Posterior vena cava (tissue), 2 donors: ENCODE measurements around the gene LMNB1. TPM values are rescaled to one million over a fixed set of nuclear protein-coding genes. Genes with fewer than 3 reads are reported as not detected.
"Not testable (repeated sequence)": the region's sequence is repeated elsewhere in the genome, so short reads cannot be mapped to it uniquely, and the experiment has no call there.

Experiments used
- DNase-seq: peaks from one replicate; pipeline ENCODE4 v3.0.0-alpha.2; 2020; ENCODE audit warnings: low spot score
- intact Hi-C, 2 donors: fragments of 100-400 bp; cut with DNase I; formaldehyde crosslinking; loops; one replicate each; pipeline versions ENCODE4 v1.14.1 to v1.14.2; 2022 to 2023
- total RNA-seq, 2 donors: library from RNA; stranded (reverse); fragmentation: NEBNext Ultra II Directional; extraction: Animal tissue kit (Norgen Biotek cat#: 25700); gene quantifications; one replicate each; pipeline ENCODE4 v1.2.1, GENCODE V29; 2021
- donor health status: DM: yes; HTN: yes; CAD: no.
- donor health status: DM: yes; HTN: yes; CAD: no.

The LMNB1 gene
- total RNA-seq, 2 donors from 2014 or later, result 4.4 to 5.7 TPM

DNA sequence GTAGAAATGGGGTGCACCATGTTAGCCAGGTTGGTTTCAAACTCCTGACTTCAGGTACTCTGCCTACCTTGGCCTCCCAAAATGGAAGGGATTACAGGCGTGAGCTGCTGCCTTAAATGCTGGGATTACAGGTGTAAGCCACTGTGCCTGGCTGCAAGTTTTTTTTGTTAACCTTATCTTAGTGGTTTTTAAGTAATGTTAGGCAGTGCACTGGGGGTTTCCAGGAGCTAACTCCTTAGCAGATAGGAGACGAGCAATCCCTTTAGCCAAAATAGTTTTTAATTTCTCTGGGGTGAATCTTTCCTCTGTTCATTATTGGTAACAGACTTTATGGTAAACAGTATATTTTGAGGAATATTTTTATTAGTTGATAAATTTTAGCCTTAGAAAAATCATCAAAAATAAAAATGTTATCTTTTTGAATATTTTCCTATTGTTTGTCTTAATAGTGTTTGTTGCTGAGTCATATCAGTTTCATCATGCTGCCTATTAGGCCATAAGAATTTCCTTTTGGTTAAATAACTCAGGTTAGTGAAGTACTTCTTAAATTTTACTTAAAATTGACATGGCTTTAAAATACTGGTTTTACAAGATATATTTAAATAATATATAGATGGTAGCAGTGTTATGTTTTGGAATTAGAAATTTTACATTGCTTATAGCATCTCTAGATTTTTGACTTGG is 37.9 kb downstream of the LMNB1 start:
- intact Hi-C loops, result no loop called here
- no peak for DNase-seq

DNA sequence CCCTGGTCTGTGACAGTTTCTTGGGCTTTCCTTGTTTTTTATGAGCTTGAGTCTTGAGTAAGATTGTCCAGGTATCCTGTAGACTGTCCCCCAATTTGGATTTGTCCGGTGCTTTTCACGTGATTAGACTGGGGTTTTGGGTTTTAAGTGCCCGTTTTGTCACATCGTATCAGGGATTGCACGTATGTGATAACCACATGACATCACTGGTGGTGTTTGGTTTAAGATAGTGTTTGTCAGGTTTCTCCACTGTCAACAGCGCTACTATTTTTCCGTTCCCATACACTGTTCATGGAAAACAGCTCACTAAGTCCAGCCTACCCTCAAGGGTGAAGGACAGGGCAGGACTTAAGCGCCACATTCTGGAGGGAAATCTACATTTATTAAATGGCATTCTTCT is 39.7 kb downstream of the LMNB1 start:
- no peak for DNase-seq
- intact Hi-C loops, result no loop called here

GRCh38 chr5:126818736-126819135 is 41.8 kb downstream of the LMNB1 start:
- intact Hi-C loops, result no loop called here
- no peak for DNase-seq

GRCh38 chr5:126819253-126819652 is 42.3 kb downstream of the LMNB1 start:
- intact Hi-C loops, result no loop called here
- DNase-seq, result no peak

GRCh38 chr5:126826619-126827215 is 49.8 kb downstream of the LMNB1 start:
- intact Hi-C loops, result no loop called here
- DNase-seq, result no peak

DNA sequence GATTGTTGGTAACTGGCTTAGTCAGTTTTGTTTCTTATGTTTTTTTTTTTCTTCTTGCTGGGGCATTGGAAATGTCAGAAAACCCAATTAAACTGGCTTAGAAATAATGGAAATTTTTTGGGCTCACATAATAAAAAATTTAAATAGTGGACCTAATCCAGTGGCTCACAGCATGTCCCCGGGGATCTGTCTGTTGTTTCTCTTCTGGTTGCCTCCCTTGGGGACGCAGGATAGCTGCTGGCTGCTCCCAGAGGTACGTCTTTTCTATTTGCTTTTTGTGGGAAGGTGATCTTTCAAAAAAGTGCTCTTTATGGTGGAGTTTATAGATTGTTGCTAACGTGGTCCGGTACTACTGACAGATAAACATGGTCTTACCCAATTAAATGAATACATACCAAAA is 52.2 kb downstream of the LMNB1 start:
- no peak for DNase-seq
- intact Hi-C loops, result no loop called here

GRCh38 chr5:126830061-126830460 is 53.1 kb downstream of the LMNB1 start:
- intact Hi-C loops, result no loop called here

GRCh38 chr5:126831156-126831555 is 54.2 kb downstream of the LMNB1 start:
- intact Hi-C loops, result no loop called here
- no peak for DNase-seq

More at GRCh38 chr5:126830061-126830460, 53.1 kb downstream of the LMNB1 start:
- no peak for DNase-seq

GRCh38 chr5:126836778-126837177 is 59.8 kb downstream of the LMNB1 start:
- DNase-seq, result no peak
- intact Hi-C loops, result no loop called here

GRCh38 chr5:126837242-126837641 is 60.3 kb downstream of the LMNB1 start:
- no peak for DNase-seq
- intact Hi-C loops, result no loop called here

- DNase-seq, result no peak
- intact Hi-C loops, result no loop called here
These were observed 61.1 kb downstream of the LMNB1 start for GRCh38 chr5:126837906-126838539.

GRCh38 chr5:126839407-126839806 is 62.5 kb downstream of the LMNB1 start:
- intact Hi-C loops, DNase-seq: not testable (repeated sequence)

DNA sequence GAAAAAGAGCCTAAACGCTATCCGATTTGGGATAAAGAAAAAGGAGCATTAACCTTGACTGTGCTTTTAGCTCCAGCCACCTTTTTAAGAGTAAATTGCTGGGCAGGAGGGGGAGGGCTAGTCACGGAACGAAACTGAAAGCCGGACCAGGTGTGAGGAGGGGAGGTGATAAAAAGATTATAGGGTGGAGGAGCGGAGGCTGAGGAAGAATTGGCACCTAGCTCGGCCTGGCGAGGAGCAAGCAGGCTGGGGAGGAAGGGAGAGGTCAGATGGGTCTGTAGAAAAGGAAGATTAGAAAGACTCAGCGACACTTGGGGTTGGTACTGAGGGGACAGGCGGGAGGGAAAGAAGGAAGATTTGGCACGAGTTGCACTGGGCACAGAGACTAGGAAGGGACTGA is 66.4 kb downstream of the LMNB1 start:
- intact Hi-C loops, DNase-seq: not testable (repeated sequence)

DNA sequence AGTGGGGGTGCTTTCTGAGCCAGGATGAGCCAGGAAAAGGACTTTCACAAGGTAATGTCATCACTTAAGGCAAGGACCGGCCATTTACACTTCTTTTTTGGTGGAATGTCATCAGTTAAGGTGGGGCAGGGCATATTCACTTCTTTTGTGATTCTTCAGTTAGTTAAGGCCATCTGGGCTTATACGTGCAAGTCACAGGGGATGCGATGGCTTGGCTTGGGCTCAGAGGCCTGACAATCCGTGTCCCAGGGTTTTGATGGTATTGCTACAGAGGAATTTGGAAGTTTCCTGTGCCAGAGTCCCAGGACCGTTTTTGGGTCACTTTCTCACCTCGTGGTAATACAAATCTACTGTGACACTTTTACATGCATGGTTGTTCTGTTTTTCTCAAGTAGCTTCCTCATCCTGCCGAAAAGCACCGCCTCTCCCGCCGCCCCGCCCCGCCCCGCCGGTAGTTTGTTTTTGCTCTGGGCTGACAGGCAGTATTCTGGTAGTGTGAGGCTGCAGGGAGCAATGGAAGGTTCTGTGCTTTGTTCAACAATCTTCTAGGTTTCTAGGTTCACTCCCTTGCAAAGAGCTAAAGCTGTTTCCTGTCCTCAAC is 68.6 kb downstream of the LMNB1 start:
- peak; percentile 88 for DNase-seq
- intact Hi-C loops, result not testable (repeated sequence)

DNA sequence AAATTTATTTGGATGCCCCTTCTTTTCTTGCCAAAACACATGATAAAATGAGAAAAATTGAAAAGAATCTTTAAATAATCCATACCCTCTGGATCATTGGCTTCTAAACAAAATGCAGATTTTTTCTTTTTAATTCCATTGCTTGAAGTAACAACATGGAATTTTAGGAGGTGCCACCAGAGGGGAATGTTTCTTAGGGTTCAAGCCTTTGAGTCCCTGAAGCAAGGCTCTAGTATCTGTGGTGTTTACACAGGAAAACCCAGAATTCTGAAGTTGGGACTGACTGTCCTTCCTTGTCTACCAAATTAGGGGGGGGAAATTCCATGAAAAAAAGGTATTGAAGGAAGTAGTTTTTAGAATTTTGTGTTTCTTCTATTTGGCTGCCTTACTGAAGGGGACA is 69.4 kb downstream of the LMNB1 start:
- no peak for DNase-seq
- intact Hi-C loops, result no loop called here

GRCh38 chr5:126846744-126847455 is 70.0 kb downstream of the LMNB1 start:
- no peak for DNase-seq
- intact Hi-C loops, result no loop called here

DNA sequence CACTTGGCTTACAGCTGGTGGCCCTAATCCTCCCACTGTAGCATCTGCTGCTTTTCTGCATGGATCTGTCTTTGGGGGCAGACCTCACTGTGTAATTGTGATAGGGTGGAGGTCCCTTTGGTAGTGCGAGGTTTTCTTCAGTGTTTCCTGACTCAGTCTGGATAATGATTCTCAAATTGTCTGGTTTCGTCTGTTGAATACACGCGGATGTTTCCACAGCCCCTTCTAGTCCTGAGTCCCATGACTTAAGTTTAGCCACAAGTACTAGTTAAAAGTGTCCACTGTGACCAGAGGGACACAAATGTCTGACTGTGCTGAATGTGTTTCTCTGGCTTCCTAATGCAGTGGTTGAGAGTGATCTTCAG is 70.5 kb downstream of the LMNB1 start:
- DNase-seq, result no peak
- intact Hi-C loops, result no loop called here

DNA sequence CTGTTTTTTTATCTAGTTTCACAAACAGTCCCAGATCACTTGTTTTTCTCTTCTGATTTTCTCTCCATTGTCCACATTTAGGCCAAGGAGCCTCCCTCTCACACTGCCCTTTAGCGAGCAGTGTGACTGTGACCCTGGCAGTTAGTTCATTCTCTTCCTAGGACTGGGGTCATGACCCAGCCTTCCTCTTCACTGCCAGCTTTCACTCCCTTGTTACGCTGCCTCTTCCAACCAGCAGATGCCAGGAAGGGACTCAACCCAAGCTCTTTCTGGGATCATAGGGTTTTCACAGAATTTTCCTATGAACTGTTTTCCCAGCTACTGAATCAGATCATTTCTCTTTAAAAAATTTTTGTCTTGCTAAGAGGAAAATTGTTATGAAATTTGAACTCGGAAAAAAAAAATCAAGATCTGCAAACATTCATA is 70.9 kb downstream of the LMNB1 start:
- intact Hi-C loops, result no loop called here
- no peak for DNase-seq

DNA sequence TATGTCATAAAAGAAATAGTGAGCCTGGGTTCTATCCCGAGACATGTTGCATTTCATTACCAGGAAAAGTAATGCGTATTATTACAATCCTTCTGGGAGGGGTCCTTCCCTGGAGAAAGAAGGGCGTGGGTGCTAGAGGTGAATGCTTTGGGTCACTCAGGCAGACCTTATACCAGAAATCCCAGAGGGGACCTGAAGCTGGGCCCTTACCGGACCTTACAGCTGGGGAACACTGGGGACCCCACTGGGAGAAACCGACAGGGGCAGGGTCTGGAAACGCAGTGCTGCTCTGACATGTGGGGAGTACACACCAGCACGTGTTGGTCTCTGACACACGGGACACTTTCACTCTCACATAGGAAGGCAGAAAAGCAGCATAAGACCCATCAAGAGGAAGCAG is 71.3 kb downstream of the LMNB1 start:
- intact Hi-C loops, result no loop called here

DNA sequence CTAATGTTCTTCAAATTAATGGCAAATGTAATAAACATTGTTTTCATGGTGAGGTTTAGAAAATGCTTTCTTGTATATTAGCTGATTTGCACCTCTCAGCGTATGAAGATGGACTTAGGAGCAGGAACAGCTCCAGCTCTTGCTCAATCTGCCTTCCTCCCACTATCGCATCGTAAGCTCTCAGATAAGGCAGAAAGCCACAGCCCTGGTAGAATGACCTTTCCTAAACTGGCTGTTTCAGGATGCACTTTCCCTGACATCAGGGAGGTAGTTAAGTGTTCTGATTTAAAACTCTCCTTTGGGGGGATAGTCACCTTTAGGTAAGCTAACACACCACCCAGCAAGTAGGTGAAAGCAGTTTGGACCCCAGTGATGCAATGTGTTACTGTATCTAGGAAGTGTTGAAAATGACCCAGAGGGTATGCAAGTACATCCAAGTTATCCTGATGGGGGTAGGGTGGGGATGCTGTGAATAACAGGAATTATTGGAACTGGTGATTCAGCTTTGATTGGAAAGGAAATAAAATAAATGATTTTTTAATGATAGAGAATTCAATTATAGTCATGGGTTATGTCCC is 72.3 kb downstream of the LMNB1 start:
- no peak for DNase-seq
- intact Hi-C loops, result no loop called here

More for the DNA sequence above, 71.3 kb downstream of the LMNB1 start:
- DNase-seq, result no peak
